ENCODE data around the gene CHD9.
A peak's percentile ranks its signal among the peaks of the same experiment; 100 is the strongest.
"Not testable (repeated sequence)": the region's sequence is repeated elsewhere in the genome, so short reads cannot be mapped to it uniquely, and the experiment has no call there.

CHD9 gene

GRCh38 chr16:53035176-53035942 lies 19.4 kb upstream of the CHD9 start:
- no peaks in the 10 kb centered on the region for H3K27me3 ChIP-seq (ENCODE audit: control insufficient read depth in 5 of 5, insufficient read depth in 4 of 5, low read length in 5 of 5)
- H3K9ac ChIP-seq (ENCODE audit: low read length in 5 of 5): no peak overlapping the region
- H3K4me3 ChIP-seq (ENCODE audit: low read depth in 1 of 5, low read length in 5 of 5): no peak overlapping the region
- H3K9me3 ChIP-seq (ENCODE audit: control insufficient read depth in 5 of 5, low read length in 5 of 5): no peaks in the 10 kb centered on the region
- H3K36me3 ChIP-seq (ENCODE audit: control insufficient read depth in 5 of 5, insufficient read depth in 5 of 5, low read length in 5 of 5): no peaks in the 10 kb centered on the region
- no peak overlapping the region for H3K27ac ChIP-seq (ENCODE audit: low read depth, low read length)
- H3K4me1 ChIP-seq (ENCODE audit: control insufficient read depth in 5 of 5, insufficient read depth in 5 of 5, low read length in 5 of 5): peaks cover 0 to 7% (median 0%) of the 10 kb centered on the region in 5 donors

GRCh38 chr16:53036066-53036465 lies 18.7 kb upstream of the CHD9 start:
- Histone ChIP-seq H3K4me1 (ENCODE audit: control insufficient read depth in 5 of 5, insufficient read depth in 5 of 5, low read length in 5 of 5) (peaks cover 0 to 7% (median 3%) of the 10 kb centered on the region in 5 donors), H3K36me3 (ENCODE audit: control insufficient read depth in 5 of 5, insufficient read depth in 5 of 5, low read length in 5 of 5) (no peaks in the 10 kb centered on the region), H3K4me3 (ENCODE audit: low read depth in 1 of 5, low read length in 5 of 5) (no peak overlapping the region), H3K9me3 (ENCODE audit: control insufficient read depth in 5 of 5, low read length in 5 of 5) (no peaks in the 10 kb centered on the region), H3K27me3 (ENCODE audit: control insufficient read depth in 5 of 5, insufficient read depth in 4 of 5, low read length in 5 of 5) (no peaks in the 10 kb centered on the region), H3K9ac (ENCODE audit: low read length in 5 of 5) (no peak overlapping the region), H3K27ac (ENCODE audit: low read depth, low read length) (no peak overlapping the region)

- H3K4me3 ChIP-seq (ENCODE audit: low read depth in 1 of 5, low read length in 5 of 5); H3K9me3 ChIP-seq (ENCODE audit: control insufficient read depth in 5 of 5, low read length in 5 of 5); H3K27me3 ChIP-seq (ENCODE audit: control insufficient read depth in 5 of 5, insufficient read depth in 4 of 5, low read length in 5 of 5); H3K9ac ChIP-seq (ENCODE audit: low read length in 5 of 5); H3K4me1 ChIP-seq (ENCODE audit: control insufficient read depth in 5 of 5, insufficient read depth in 5 of 5, low read length in 5 of 5); H3K36me3 ChIP-seq (ENCODE audit: control insufficient read depth in 5 of 5, insufficient read depth in 5 of 5, low read length in 5 of 5); H3K27ac ChIP-seq (ENCODE audit: low read depth, low read length): not testable (repeated sequence)
Measured at GRCh38 chr16:53036711-53037110, 18.1 kb upstream of the CHD9 start.

DNA sequence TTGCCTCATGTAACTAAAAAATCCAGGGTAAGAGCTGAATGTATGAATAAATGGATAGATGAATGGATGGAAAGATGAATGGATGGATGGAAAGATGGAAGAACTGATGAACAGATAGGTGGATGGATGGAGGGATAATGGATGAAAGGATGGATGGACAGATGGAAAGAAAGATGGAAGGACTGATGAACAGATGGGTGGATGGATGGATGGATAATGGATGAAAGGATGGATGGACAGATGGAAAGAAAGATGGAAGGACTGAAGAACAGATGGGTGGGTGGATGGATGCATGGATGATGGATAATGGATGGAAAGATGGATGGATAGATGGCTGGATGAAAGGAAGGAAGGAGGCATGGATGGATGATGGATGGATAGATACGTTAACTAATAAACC lies 14.0 kb upstream of the CHD9 start:
- Histone ChIP-seq H3K9me3 (ENCODE audit: control insufficient read depth in 5 of 5, low read length in 5 of 5) (no peaks in the 10 kb centered on the region), H3K4me3 (ENCODE audit: low read depth in 1 of 5, low read length in 5 of 5) (no peak overlapping the region), H3K4me1 (ENCODE audit: control insufficient read depth in 5 of 5, insufficient read depth in 5 of 5, low read length in 5 of 5) (peaks cover 13 to 35% (median 29%) of the 10 kb centered on the region in 5 donors), H3K27me3 (ENCODE audit: control insufficient read depth in 5 of 5, insufficient read depth in 4 of 5, low read length in 5 of 5) (no peaks in the 10 kb centered on the region), H3K9ac (ENCODE audit: low read length in 5 of 5) (no peak overlapping the region), H3K36me3 (ENCODE audit: control insufficient read depth in 5 of 5, insufficient read depth in 5 of 5, low read length in 5 of 5) (no peaks in the 10 kb centered on the region), H3K27ac (ENCODE audit: low read depth, low read length) (no peak overlapping the region)

DNA sequence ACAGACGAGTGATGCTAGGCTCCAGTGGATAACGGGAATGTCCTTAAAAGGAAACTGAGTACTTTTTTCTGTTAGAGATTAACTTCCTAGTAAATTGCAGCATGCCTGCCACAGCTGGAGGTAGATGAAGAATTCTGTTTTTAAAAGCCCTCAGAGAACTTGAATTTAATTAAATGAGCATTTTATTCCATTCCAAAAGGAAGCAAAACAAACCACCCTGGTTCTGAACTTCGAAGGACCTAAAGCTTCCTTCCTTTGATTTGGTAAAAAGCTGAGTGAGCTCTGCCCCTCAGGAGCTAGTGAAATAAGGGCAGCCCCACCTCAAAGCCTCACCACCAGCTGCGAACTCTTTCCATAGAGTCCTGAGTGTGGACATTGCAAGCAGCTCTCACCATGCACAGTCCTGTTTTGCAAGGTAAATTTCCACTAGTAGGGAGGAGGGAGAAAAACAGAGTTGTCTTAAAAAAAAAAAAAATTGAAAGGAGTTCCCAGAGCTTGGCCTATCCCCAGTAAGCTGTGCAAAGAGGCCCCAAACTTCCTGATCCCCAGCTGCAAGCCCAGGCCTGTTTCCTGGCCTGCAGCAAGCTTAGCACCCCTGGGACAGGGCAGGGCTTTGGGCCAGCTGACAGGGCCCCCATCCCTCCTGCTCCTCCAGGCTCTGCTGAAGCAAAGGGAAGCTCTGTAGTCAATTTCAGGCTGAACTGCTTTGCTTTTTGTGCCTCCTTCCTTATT lies 13.3 kb upstream of the CHD9 start:
- peak overlapping the region in 3 of 5 donors; percentile 27 to 42 (median 35) for H3K4me3 ChIP-seq (ENCODE audit: low read depth in 1 of 5, low read length in 5 of 5)

DNA sequence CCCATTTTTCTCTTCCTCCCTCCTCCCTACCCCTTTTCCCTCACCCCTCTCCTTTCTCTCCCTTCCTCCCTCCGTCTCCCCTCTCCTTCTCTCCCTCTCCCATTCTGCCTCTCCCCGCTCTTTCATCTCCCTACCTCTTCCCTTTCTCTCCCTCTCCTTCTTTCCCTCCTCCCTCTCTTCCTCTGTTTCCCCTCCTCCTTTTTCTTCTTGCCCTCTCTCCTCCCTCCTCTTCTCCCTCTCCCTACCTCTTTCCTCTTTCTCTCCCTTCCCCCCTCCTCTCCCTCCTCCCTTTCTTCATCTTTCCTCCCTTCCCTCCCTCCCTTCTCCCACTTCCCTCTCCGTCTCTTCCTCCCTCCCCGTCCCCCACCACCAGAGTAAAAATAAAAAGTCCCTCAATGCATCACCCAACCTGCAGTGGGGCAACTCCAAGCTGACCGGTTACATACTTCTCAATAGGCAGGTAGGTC lies 12.5 kb upstream of the CHD9 start:
- Histone ChIP-seq H3K27ac (ENCODE audit: low read depth, low read length) (peak overlapping the region; percentile 50), H3K4me1 (ENCODE audit: control insufficient read depth in 5 of 5, insufficient read depth in 5 of 5, low read length in 5 of 5) (peaks cover 13 to 35% (median 29%) of the 10 kb centered on the region in 5 donors), H3K9me3 (ENCODE audit: control insufficient read depth in 5 of 5, low read length in 5 of 5) (no peaks in the 10 kb centered on the region), H3K36me3 (ENCODE audit: control insufficient read depth in 5 of 5, insufficient read depth in 5 of 5, low read length in 5 of 5) (no peaks in the 10 kb centered on the region), H3K27me3 (ENCODE audit: control insufficient read depth in 5 of 5, insufficient read depth in 4 of 5, low read length in 5 of 5) (no peaks in the 10 kb centered on the region), H3K9ac (ENCODE audit: low read length in 5 of 5) (peak overlapping the region in 2 of 5 donors; percentile 10 to 24), H3K4me3 (ENCODE audit: low read depth in 1 of 5, low read length in 5 of 5) (peak overlapping the region in 3 of 5 donors; percentile 27 to 40 (median 35))

More for the DNA sequence above, 13.3 kb upstream of the CHD9 start:
- peaks cover 13 to 35% (median 29%) of the 10 kb centered on the region in 5 donors for H3K4me1 ChIP-seq (ENCODE audit: control insufficient read depth in 5 of 5, insufficient read depth in 5 of 5, low read length in 5 of 5)
- H3K9ac ChIP-seq (ENCODE audit: low read length in 5 of 5): peak overlapping the region in 1 of 5 donors; percentile 32
- H3K36me3 ChIP-seq (ENCODE audit: control insufficient read depth in 5 of 5, insufficient read depth in 5 of 5, low read length in 5 of 5): no peaks in the 10 kb centered on the region
- peak overlapping the region; percentile 10 for H3K27ac ChIP-seq (ENCODE audit: low read depth, low read length)
- no peaks in the 10 kb centered on the region for H3K27me3 ChIP-seq (ENCODE audit: control insufficient read depth in 5 of 5, insufficient read depth in 4 of 5, low read length in 5 of 5)
- no peaks in the 10 kb centered on the region for H3K9me3 ChIP-seq (ENCODE audit: control insufficient read depth in 5 of 5, low read length in 5 of 5)

- peak overlapping the region in 4 of 5 donors; percentile 8 to 38 (median 24) for H3K4me3 ChIP-seq (ENCODE audit: low read depth in 1 of 5, low read length in 5 of 5)
Measured at GRCh38 chr16:53043428-53043831, 11.4 kb upstream of the CHD9 start.

GRCh38 chr16:53043986-53044601 lies 10.7 kb upstream of the CHD9 start:
- Histone ChIP-seq H3K4me3 (ENCODE audit: low read depth in 1 of 5, low read length in 5 of 5) (peak overlapping the region in 4 of 5 donors; percentile 8 to 38 (median 16)), H3K36me3 (ENCODE audit: control insufficient read depth in 5 of 5, insufficient read depth in 5 of 5, low read length in 5 of 5) (no peaks in the 10 kb centered on the region), H3K27ac (ENCODE audit: low read depth, low read length) (peak overlapping the region; percentile 50)

More at GRCh38 chr16:53043428-53043831, 11.4 kb upstream of the CHD9 start:
- H3K27me3 ChIP-seq (ENCODE audit: control insufficient read depth in 5 of 5, insufficient read depth in 4 of 5, low read length in 5 of 5): no peaks in the 10 kb centered on the region
- H3K9me3 ChIP-seq (ENCODE audit: control insufficient read depth in 5 of 5, low read length in 5 of 5): no peaks in the 10 kb centered on the region
- H3K9ac ChIP-seq (ENCODE audit: low read length in 5 of 5): no peak overlapping the region
- H3K27ac ChIP-seq (ENCODE audit: low read depth, low read length): peak overlapping the region; percentile 50
- peaks cover 13 to 35% (median 29%) of the 10 kb centered on the region in 5 donors for H3K4me1 ChIP-seq (ENCODE audit: control insufficient read depth in 5 of 5, insufficient read depth in 5 of 5, low read length in 5 of 5)
- no peaks in the 10 kb centered on the region for H3K36me3 ChIP-seq (ENCODE audit: control insufficient read depth in 5 of 5, insufficient read depth in 5 of 5, low read length in 5 of 5)

DNA sequence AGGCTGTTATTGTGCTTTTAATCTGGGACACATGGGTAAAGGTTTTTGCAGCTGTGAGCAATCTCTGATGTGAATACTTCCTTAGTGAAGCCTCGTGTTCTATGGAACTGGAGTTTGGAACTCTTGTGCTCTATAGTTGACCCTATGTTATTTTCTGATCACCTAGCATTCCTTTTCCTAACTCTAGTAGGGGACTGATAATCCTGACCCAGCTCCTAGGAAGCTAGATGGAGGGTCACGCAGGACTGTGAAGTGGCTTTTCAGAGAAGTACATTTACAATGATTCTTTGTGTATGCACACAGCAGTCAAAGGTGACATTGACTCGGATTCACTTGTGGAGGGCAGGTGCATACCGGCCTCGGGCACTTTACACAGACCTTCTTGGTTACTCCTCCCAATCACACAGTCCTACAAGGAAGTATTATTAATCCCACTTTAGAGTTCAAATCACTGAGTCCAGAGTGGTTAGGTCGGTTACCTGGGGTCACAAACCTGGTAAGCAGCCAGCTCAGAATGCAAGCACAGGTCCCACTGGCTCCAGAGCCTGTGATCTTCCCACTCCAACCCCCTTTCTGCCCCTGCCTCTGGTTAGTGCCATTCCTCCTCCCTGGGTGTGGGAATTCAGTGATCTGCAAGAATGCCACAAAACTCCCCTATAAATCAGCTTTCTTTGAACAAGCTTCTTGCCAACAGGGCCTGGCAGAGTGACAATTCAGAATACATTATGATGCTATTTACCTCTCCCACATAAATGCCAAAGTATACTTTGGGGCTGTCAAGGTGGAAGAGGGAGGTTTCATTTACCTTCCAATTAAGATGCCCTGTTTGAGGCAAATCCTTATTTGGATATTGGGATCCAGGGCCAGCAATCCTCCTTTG lies 9.2 kb upstream of the CHD9 start:
- no peaks in the 10 kb centered on the region for H3K36me3 ChIP-seq (ENCODE audit: control insufficient read depth in 5 of 5, insufficient read depth in 5 of 5, low read length in 5 of 5)
- no peak overlapping the region for H3K9ac ChIP-seq (ENCODE audit: low read length in 5 of 5)
- no peak overlapping the region for H3K4me3 ChIP-seq (ENCODE audit: low read depth in 1 of 5, low read length in 5 of 5)
- no peaks in the 10 kb centered on the region for H3K27me3 ChIP-seq (ENCODE audit: control insufficient read depth in 5 of 5, insufficient read depth in 4 of 5, low read length in 5 of 5)
- H3K9me3 ChIP-seq (ENCODE audit: control insufficient read depth in 5 of 5, low read length in 5 of 5): no peaks in the 10 kb centered on the region
- no peak overlapping the region for H3K27ac ChIP-seq (ENCODE audit: low read depth, low read length)
- H3K4me1 ChIP-seq (ENCODE audit: control insufficient read depth in 5 of 5, insufficient read depth in 5 of 5, low read length in 5 of 5): peaks cover 13 to 35% (median 29%) of the 10 kb centered on the region in 5 donors

More at GRCh38 chr16:53043986-53044601, 10.7 kb upstream of the CHD9 start:
- H3K9ac ChIP-seq (ENCODE audit: low read length in 5 of 5): peak overlapping the region in 1 of 5 donors; percentile 26
- no peaks in the 10 kb centered on the region for H3K9me3 ChIP-seq (ENCODE audit: control insufficient read depth in 5 of 5, low read length in 5 of 5)
- no peaks in the 10 kb centered on the region for H3K27me3 ChIP-seq (ENCODE audit: control insufficient read depth in 5 of 5, insufficient read depth in 4 of 5, low read length in 5 of 5)
- H3K4me1 ChIP-seq (ENCODE audit: control insufficient read depth in 5 of 5, insufficient read depth in 5 of 5, low read length in 5 of 5): peaks cover 13 to 35% (median 29%) of the 10 kb centered on the region in 5 donors

Data from subcutaneous abdominal adipose tissue (tissue), 5 donors.